GM10847 (cell line): ENCODE data around the gene ZMYM5.

Source experiments
- POLR2A ChIP-seq: IDR thresholded peaks from 2 replicates; pipeline ENCODE4 v1.6.1; 2011; ENCODE audit not compliant: insufficient read length; ENCODE audit errors: extremely low read depth

ZMYM5 gene

GRCh38 chr13:19782049-19782726, 81.3 kb downstream of the ZMYM5 start:
- TF ChIP-seq POLR2A = no peak

- no peak for TF ChIP-seq POLR2A
Observed at GRCh38 chr13:19781526-19781925, 81.9 kb downstream of the ZMYM5 start.
